Astrocyte (in vitro differentiated cells and primary cell): Measurements from ENCODE around the gene FAM222A. TPM values are rescaled to one million over a fixed set of nuclear protein-coding genes. Genes with fewer than 3 reads are reported as not detected.

Experiments
- DNase-seq: peaks from one replicate; pipeline ENCODE4 v3.0.0-alpha.2; 2010; ENCODE audit warnings: low read depth
- FAIRE-seq: peaks from 2 replicates; lab custom pipeline; 2011; peaks lifted over from hg19 to GRCh38; lab: Jason Lieb, UNC
- H2AFZ ChIP-seq: 2 replicates; pipeline ENCODE4 v1.6.0; 2012; ENCODE audit warnings: low read depth, low read length, inconsistent platforms
- H3K27ac ChIP-seq: 2 replicates; pipeline ENCODE4 v1.5.1; 2011; ENCODE audit warnings: low read depth, low read length, inconsistent platforms
- H3K27me3 ChIP-seq: 2 replicates; pipeline ENCODE4 v1.6.0; 2011; ENCODE audit warnings: low read length, inconsistent platforms; ENCODE audit not compliant: insufficient read depth
- H3K36me3 ChIP-seq: 2 replicates; pipeline ENCODE4 v1.5.1; 2011; ENCODE audit warnings: low read length, inconsistent platforms; ENCODE audit not compliant: insufficient read depth
- H3K4me1 ChIP-seq: 2 replicates; pipeline ENCODE4 v1.5.1; 2011; ENCODE audit warnings: low read length, inconsistent platforms; ENCODE audit not compliant: insufficient read depth
- H3K4me2 ChIP-seq: 2 replicates; pipeline ENCODE4 v1.6.0; 2012; ENCODE audit warnings: low read length, inconsistent platforms
- H3K4me3 ChIP-seq: 2 replicates; pipeline ENCODE4 v1.5.1; 2011; ENCODE audit warnings: low read depth, mild to moderate bottlenecking, low read length, inconsistent platforms; ENCODE audit not compliant: insufficient read depth
- H3K79me2 ChIP-seq: 2 replicates; pipeline ENCODE4 v1.6.0; 2012; ENCODE audit warnings: mild to moderate bottlenecking, low read length, inconsistent platforms; ENCODE audit not compliant: insufficient read depth
- H3K9ac ChIP-seq: 2 replicates; pipeline ENCODE4 v1.6.0; 2012; ENCODE audit warnings: mild to moderate bottlenecking, low read length, inconsistent platforms
- H3K9me3 ChIP-seq: 2 replicates; pipeline ENCODE4 v1.5.1; 2012; ENCODE audit warnings: low read depth, mild to moderate bottlenecking, low read length, inconsistent platforms; ENCODE audit not compliant: insufficient read depth
- H4K20me1 ChIP-seq: 2 replicates; pipeline ENCODE4 v1.6.0; 2012; ENCODE audit warnings: low read length, inconsistent platforms; ENCODE audit not compliant: insufficient read depth
- H3K27ac Mint-ChIP-seq: one replicate; pipeline ENCODE4 v1.8.0; 2021; ENCODE audit warnings: mild to moderate bottlenecking, mixed read lengths; ENCODE audit not compliant: unreplicated experiment
- H3K27me3 Mint-ChIP-seq: one replicate; pipeline ENCODE4 v1.8.0; 2021; ENCODE audit warnings: low read depth, mixed read lengths; ENCODE audit not compliant: unreplicated experiment
- H3K36me3 Mint-ChIP-seq: one replicate; pipeline ENCODE4 v1.8.0; 2021; ENCODE audit warnings: low read depth, mixed read lengths; ENCODE audit not compliant: unreplicated experiment
- H3K4me1 Mint-ChIP-seq: one replicate; pipeline ENCODE4 v1.8.0; 2021; ENCODE audit warnings: low read depth, mixed read lengths; ENCODE audit not compliant: unreplicated experiment
- H3K4me3 Mint-ChIP-seq: one replicate; pipeline ENCODE4 v1.8.0; 2021; ENCODE audit warnings: mild to moderate bottlenecking, moderate library complexity, mixed read lengths; ENCODE audit not compliant: unreplicated experiment
- H3K9me3 Mint-ChIP-seq: one replicate; pipeline ENCODE4 v1.8.0; 2021; ENCODE audit warnings: mild to moderate bottlenecking, mixed read lengths; ENCODE audit not compliant: unreplicated experiment
- CTCF ChIP-seq: IDR thresholded peaks from 2 replicates; pipeline ENCODE4 v1.5.1; 2011; ENCODE audit warnings: low read depth, mild to moderate bottlenecking, inconsistent platforms, low read length, moderate library complexity; ENCODE audit not compliant: insufficient read depth
- EZH2 ChIP-seq: IDR thresholded peaks from 2 replicates; pipeline ENCODE4 v1.6.1; 2012; ENCODE audit warnings: mild to moderate bottlenecking, low read length, inconsistent platforms; ENCODE audit not compliant: insufficient read depth
- total RNA-seq: library from RNA; stranded (reverse); gene quantifications from 2 replicates; pipeline ENCODE4 v1.2.1, GENCODE V29; 2021

The FAM222A gene
- total RNA-seq, 1 donor from 2014 or later, result 1.2 TPM

- H3K9me3 Mint-ChIP-seq, result no peaks in the 10 kb centered on the region
- no peaks in the 10 kb centered on the region for H3K9me3 ChIP-seq
- TF ChIP-seq CTCF (no peak), EZH2 (no peak)
- H3K4me3 Mint-ChIP-seq, result no peak overlapping the region
- no peak overlapping the region for H3K9ac ChIP-seq
- H3K27me3 ChIP-seq, result peaks cover 29% of the 10 kb centered on the region
- H3K36me3 Mint-ChIP-seq, result no peaks in the 10 kb centered on the region
- H3K79me2 ChIP-seq, result no peaks in the 10 kb centered on the region
- no peak overlapping the region for H3K4me3 ChIP-seq
- DNase-seq (no peak), FAIRE-seq (no peak)
- H3K27ac ChIP-seq, result no peak overlapping the region
- no peak overlapping the region for H2AFZ ChIP-seq
- no peaks in the 10 kb centered on the region for H4K20me1 ChIP-seq
- no peaks in the 10 kb centered on the region for H3K4me1 ChIP-seq
- H3K27ac Mint-ChIP-seq, result no peak overlapping the region
- H3K36me3 ChIP-seq, result no peaks in the 10 kb centered on the region
- H3K4me2 ChIP-seq, result no peak overlapping the region
- H3K27me3 Mint-ChIP-seq, result peaks cover 8% of the 10 kb centered on the region
- no peaks in the 10 kb centered on the region for H3K4me1 Mint-ChIP-seq
Observed at GRCh38 chr12:109680264-109681005, 33.2 kb upstream of the FAM222A start.

GRCh38 chr12:109681986-109682707 lies 31.5 kb upstream of the FAM222A start:
- H3K4me2 ChIP-seq, result no peak overlapping the region

More at GRCh38 chr12:109681986-109682707, 31.5 kb upstream of the FAM222A start:
- Histone ChIP-seq H3K79me2 (no peaks in the 10 kb centered on the region), H3K27me3 (peaks cover 23% of the 10 kb centered on the region), H3K9me3 (no peaks in the 10 kb centered on the region), H3K27ac (no peak overlapping the region), H2AFZ (no peak overlapping the region), H3K4me3 (no peak overlapping the region), H4K20me1 (no peaks in the 10 kb centered on the region), H3K9ac (no peak overlapping the region), H3K36me3 (no peaks in the 10 kb centered on the region), H3K4me1 (no peaks in the 10 kb centered on the region)
- FAIRE-seq (no peak), DNase-seq (no peak)
- H3K9me3 Mint-ChIP-seq, result no peaks in the 10 kb centered on the region
- TF ChIP-seq EZH2 (no peak), CTCF (no peak)
- no peaks in the 10 kb centered on the region for H3K36me3 Mint-ChIP-seq
- no peaks in the 10 kb centered on the region for H3K4me1 Mint-ChIP-seq
- H3K27ac Mint-ChIP-seq, result no peak overlapping the region
- no peak overlapping the region for H3K4me3 Mint-ChIP-seq
- peaks cover 16% of the 10 kb centered on the region for H3K27me3 Mint-ChIP-seq
